ENCODE data around the gene HTR2A. TPM values are rescaled to one million over a fixed set of nuclear protein-coding genes. Genes with fewer than 3 reads are reported as not detected.

Gene HTR2A
- total and polyA plus RNA-seq, 9 donors, result 0.18 to 0.81 (median 0.48) TPM

DNA sequence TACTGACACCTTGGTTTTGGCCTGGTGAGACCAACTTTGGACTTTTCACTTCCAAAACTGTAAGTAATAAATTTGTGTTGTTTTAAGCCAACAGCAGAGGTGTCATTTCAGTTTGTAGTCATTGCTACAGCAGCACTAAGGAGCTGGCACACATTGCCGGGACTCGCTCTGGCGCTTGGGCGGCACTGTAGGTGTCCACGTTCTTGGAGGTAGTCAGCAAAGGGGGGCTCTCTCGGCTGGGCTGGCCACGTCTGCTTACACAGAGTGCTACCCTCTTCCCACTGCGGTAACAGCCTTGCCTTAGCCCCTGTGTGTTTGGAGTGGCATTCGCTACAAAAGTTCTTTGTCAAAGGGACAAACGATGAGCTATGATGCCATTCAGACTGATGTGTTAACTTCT is 44.7 kb downstream of the HTR2A start:
- no peaks in the 10 kb centered on the region for H3K36me3 ChIP-seq (ENCODE audit: control insufficient read depth, insufficient read depth, low read length)
- no peaks in the 10 kb centered on the region for H3K27me3 ChIP-seq (ENCODE audit: control insufficient read depth, insufficient read depth, low read length)
- H3K4me3 ChIP-seq (ENCODE audit: low read length), result no peak overlapping the region
- no peak for DNase-seq
- no peak overlapping the region for H3K27ac ChIP-seq (ENCODE audit: low read length)
- H3K9me3 ChIP-seq (replicated peaks; ENCODE audit: control insufficient read depth, low read depth, low read length), result no peaks in the 10 kb centered on the region
- H3K4me1 ChIP-seq (ENCODE audit: control insufficient read depth, insufficient read depth, low read length), result no peaks in the 10 kb centered on the region
- 60% methylated on average over 2 of the region's 10 CpGs for WGBS (ENCODE audit: insufficient coverage)

GRCh38 chr13:46850214-46850613 is 46.6 kb downstream of the HTR2A start:
- no peak overlapping the region for H3K4me3 ChIP-seq (ENCODE audit: low read length)
- DNase-seq, result no peak
- H3K4me1 ChIP-seq (ENCODE audit: control insufficient read depth, insufficient read depth, low read length), result peaks cover 2% of the 10 kb centered on the region
- H3K27me3 ChIP-seq (ENCODE audit: control insufficient read depth, insufficient read depth, low read length), result no peaks in the 10 kb centered on the region
- no peaks in the 10 kb centered on the region for H3K9me3 ChIP-seq (replicated peaks; ENCODE audit: control insufficient read depth, low read depth, low read length)
- H3K27ac ChIP-seq (ENCODE audit: low read length), result no peak overlapping the region
- no CpG with 5 or more reads among the region's 1 CpG for WGBS (ENCODE audit: insufficient coverage)
- H3K36me3 ChIP-seq (ENCODE audit: control insufficient read depth, insufficient read depth, low read length), result no peaks in the 10 kb centered on the region

DNA sequence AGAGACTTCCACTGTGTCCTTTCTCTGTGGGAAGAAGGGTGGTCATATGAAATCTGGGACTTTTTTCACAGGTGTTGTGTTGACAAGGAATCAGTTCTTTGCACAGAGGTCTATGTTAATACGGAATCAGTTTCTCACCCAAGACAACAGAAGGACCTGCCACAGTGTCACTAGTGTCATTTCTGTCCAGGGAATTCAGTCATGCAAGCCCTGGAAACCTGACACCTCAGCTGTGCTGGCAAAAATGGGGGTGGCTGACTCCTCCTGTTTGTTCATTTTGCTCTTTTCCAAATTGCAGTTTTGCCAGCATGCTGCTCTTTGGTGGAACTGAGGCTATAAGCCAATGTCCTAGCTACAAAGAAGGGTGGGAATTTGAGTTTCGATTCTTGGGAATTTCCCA is 50.1 kb downstream of the HTR2A start:
- WGBS (ENCODE audit: insufficient coverage), result 80% methylated on average over 1 of the region's 2 CpGs
- H3K4me3 ChIP-seq (ENCODE audit: low read length), result no peak overlapping the region
- peaks cover 2% of the 10 kb centered on the region for H3K4me1 ChIP-seq (ENCODE audit: control insufficient read depth, insufficient read depth, low read length)
- H3K27me3 ChIP-seq (ENCODE audit: control insufficient read depth, insufficient read depth, low read length), result no peaks in the 10 kb centered on the region
- H3K27ac ChIP-seq (ENCODE audit: low read length), result no peak overlapping the region
- no peaks in the 10 kb centered on the region for H3K9me3 ChIP-seq (replicated peaks; ENCODE audit: control insufficient read depth, low read depth, low read length)
- DNase-seq, result peak; percentile 3
- H3K36me3 ChIP-seq (ENCODE audit: control insufficient read depth, insufficient read depth, low read length), result no peaks in the 10 kb centered on the region

GRCh38 chr13:46845146-46845545 is 51.7 kb downstream of the HTR2A start:
- Histone ChIP-seq H3K4me1 (ENCODE audit: control insufficient read depth, insufficient read depth, low read length) (peaks cover 2% of the 10 kb centered on the region), H3K36me3 (ENCODE audit: control insufficient read depth, insufficient read depth, low read length) (no peaks in the 10 kb centered on the region), H3K9me3 (replicated peaks; ENCODE audit: control insufficient read depth, low read depth, low read length) (no peaks in the 10 kb centered on the region), H3K4me3 (ENCODE audit: low read length) (no peak overlapping the region), H3K27ac (ENCODE audit: low read length) (no peak overlapping the region), H3K27me3 (ENCODE audit: control insufficient read depth, insufficient read depth, low read length) (no peaks in the 10 kb centered on the region)
- 100% methylated on average over 1 of the region's 2 CpGs for WGBS (ENCODE audit: insufficient coverage)
- DNase-seq, result no peak

DNA sequence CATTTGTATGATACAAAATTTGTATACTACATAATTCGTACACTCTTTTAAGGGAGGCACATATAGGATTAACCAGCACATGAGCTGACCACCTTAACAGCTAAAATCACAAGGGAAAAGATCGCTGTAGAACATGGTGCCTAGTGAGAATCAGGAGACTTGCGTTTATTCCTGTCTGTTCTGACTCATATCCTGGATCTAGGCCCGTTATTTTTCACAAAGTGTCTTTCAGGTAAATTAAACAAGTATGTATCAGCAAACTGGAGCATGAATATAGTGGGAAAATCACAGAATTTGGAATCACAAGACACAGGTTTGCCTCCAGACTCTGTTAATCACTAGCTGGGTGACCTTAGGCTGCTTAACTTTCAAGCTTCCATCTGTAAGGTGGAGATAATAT is 52.4 kb downstream of the HTR2A start:
- Histone ChIP-seq H3K36me3 (ENCODE audit: control insufficient read depth, insufficient read depth, low read length) (no peaks in the 10 kb centered on the region), H3K27ac (ENCODE audit: low read length) (no peak overlapping the region), H3K4me1 (ENCODE audit: control insufficient read depth, insufficient read depth, low read length) (peaks cover 2% of the 10 kb centered on the region), H3K27me3 (ENCODE audit: control insufficient read depth, insufficient read depth, low read length) (no peaks in the 10 kb centered on the region), H3K4me3 (ENCODE audit: low read length) (no peak overlapping the region), H3K9me3 (replicated peaks; ENCODE audit: control insufficient read depth, low read depth, low read length) (no peaks in the 10 kb centered on the region)
- DNase-seq, result no peak
- 20% methylated on average over 1 of the region's 4 CpGs for WGBS (ENCODE audit: insufficient coverage)

GRCh38 chr13:46839399-46839798 is 57.5 kb downstream of the HTR2A start:
- no peaks in the 10 kb centered on the region for H3K9me3 ChIP-seq (replicated peaks; ENCODE audit: control insufficient read depth, low read depth, low read length)
- H3K4me1 ChIP-seq (ENCODE audit: control insufficient read depth, insufficient read depth, low read length), result no peaks in the 10 kb centered on the region
- 40% methylated on average over 1 of the region's 1 CpG for WGBS (ENCODE audit: insufficient coverage)
- DNase-seq, result no peak
- H3K36me3 ChIP-seq (ENCODE audit: control insufficient read depth, insufficient read depth, low read length), result no peaks in the 10 kb centered on the region
- H3K27me3 ChIP-seq (ENCODE audit: control insufficient read depth, insufficient read depth, low read length), result no peaks in the 10 kb centered on the region
- no peak overlapping the region for H3K27ac ChIP-seq (ENCODE audit: low read length)
- H3K4me3 ChIP-seq (ENCODE audit: low read length), result no peak overlapping the region

- 95% methylated on average over 4 of the region's 6 CpGs for WGBS (ENCODE audit: insufficient coverage)
- Histone ChIP-seq H3K27me3 (ENCODE audit: control insufficient read depth, insufficient read depth, low read length) (no peaks in the 10 kb centered on the region), H3K4me3 (ENCODE audit: low read length) (no peak overlapping the region), H3K9me3 (replicated peaks; ENCODE audit: control insufficient read depth, low read depth, low read length) (no peaks in the 10 kb centered on the region), H3K36me3 (ENCODE audit: control insufficient read depth, insufficient read depth, low read length) (no peaks in the 10 kb centered on the region), H3K4me1 (ENCODE audit: control insufficient read depth, insufficient read depth, low read length) (no peaks in the 10 kb centered on the region), H3K27ac (ENCODE audit: low read length) (no peak overlapping the region)
- DNase-seq, result no peak
These were observed 62.2 kb downstream of the HTR2A start for GRCh38 chr13:46834657-46835056.

DNA sequence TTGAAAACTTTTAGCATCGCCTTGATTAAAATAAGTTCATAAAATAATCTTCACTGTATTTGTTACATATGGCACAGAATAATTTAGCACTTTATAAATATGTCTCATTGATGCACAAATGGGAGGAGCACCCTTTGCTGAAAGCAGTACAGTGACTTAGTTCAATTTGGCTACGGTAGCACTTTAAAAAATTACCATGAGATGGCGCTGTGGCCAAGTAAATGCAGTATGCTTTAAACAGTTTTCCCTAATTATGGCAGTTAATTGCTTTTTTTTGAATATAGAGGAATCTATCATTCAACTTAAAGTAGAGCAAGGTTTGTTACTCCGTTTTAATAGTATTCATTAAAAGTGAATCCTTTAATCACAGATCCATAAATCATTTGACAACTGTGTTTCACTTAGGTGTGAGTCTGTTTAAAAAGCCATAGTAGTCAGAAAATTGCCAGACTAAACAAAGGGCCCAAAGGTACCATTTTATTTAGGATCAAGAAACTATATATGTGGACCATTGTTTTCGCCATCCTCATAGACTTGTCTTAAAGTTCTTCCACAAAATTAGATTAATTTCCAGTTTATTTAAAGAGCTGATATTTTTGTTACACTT is 65.2 kb downstream of the HTR2A start:
- H3K4me3 ChIP-seq (ENCODE audit: low read length), result no peak overlapping the region
- H3K27me3 ChIP-seq (ENCODE audit: control insufficient read depth, insufficient read depth, low read length), result no peaks in the 10 kb centered on the region
- peak; percentile 59 for DNase-seq
- H3K4me1 ChIP-seq (ENCODE audit: control insufficient read depth, insufficient read depth, low read length), result no peaks in the 10 kb centered on the region
- no peaks in the 10 kb centered on the region for H3K9me3 ChIP-seq (replicated peaks; ENCODE audit: control insufficient read depth, low read depth, low read length)
- no peak overlapping the region for H3K27ac ChIP-seq (ENCODE audit: low read length)
- WGBS (ENCODE audit: insufficient coverage), result no CpG with 5 or more reads among the region's 5 CpGs
- no peaks in the 10 kb centered on the region for H3K36me3 ChIP-seq (ENCODE audit: control insufficient read depth, insufficient read depth, low read length)

DNA sequence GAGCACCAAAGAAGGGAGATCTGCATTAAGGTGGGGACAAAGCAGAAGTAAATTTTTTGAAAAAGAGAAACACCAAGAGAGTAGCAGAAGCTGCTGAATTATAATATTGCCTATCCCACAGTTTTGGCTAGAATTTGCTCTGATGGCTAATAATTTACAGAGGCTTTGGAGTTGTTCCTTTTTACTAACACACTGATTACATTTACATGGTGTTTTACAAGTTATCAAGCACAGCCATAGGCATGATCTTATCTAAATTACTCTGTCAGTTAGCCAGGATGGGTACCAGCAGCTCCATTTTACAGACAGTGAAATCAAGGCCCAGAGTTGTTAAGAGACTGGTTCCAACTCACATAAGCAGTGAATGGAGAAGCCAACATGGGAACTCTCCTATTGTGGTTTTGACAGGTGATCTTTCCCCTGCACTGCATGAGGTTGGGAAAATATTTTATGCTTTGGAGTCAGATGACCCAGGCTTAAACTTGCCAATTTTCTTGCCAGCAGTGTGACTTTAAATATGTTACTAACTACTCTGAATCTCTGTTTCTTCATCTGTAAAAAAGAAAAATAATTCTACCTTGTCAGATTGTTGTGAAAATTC is 66.3 kb downstream of the HTR2A start:
- no peak for DNase-seq
- H3K4me1 ChIP-seq (ENCODE audit: control insufficient read depth, insufficient read depth, low read length), result no peaks in the 10 kb centered on the region
- no peaks in the 10 kb centered on the region for H3K9me3 ChIP-seq (replicated peaks; ENCODE audit: control insufficient read depth, low read depth, low read length)
- H3K27ac ChIP-seq (ENCODE audit: low read length), result no peak overlapping the region
- no peaks in the 10 kb centered on the region for H3K36me3 ChIP-seq (ENCODE audit: control insufficient read depth, insufficient read depth, low read length)
- H3K4me3 ChIP-seq (ENCODE audit: low read length), result no peak overlapping the region
- H3K27me3 ChIP-seq (ENCODE audit: control insufficient read depth, insufficient read depth, low read length), result no peaks in the 10 kb centered on the region

- no peaks in the 10 kb centered on the region for H3K9me3 ChIP-seq (replicated peaks; ENCODE audit: control insufficient read depth, low read depth, low read length)
- no peaks in the 10 kb centered on the region for H3K27me3 ChIP-seq (ENCODE audit: control insufficient read depth, insufficient read depth, low read length)
- no peak overlapping the region for H3K4me3 ChIP-seq (ENCODE audit: low read length)
- H3K4me1 ChIP-seq (ENCODE audit: control insufficient read depth, insufficient read depth, low read length), result no peaks in the 10 kb centered on the region
- no CpG with 5 or more reads among the region's 2 CpGs for WGBS (ENCODE audit: insufficient coverage)
- no peak for DNase-seq
- no peaks in the 10 kb centered on the region for H3K36me3 ChIP-seq (ENCODE audit: control insufficient read depth, insufficient read depth, low read length)
- H3K27ac ChIP-seq (ENCODE audit: low read length), result no peak overlapping the region
These were observed 74.3 kb downstream of the HTR2A start for GRCh38 chr13:46822551-46822950.

Data from muscle of leg (tissue), 11 donors.